Endothelial cell of umbilical vein (primary cell): ENCODE data around the gene H2AZ1. TPM values are rescaled to one million over a fixed set of nuclear protein-coding genes. Genes with fewer than 3 reads are reported as not detected.

Source experiments
- BruUV-seq: library from RNA; stranded (reverse); fragments of 400-500 nt; replicated peaks from 2 replicates; lab custom pipeline; 2021; lab: Mats Ljungman, UMichigan
- CTCF ChIA-PET: fragments of 300-600, 350-600 bp; sonication (Branson Sonifier 250); formaldehyde crosslinking; loops from one replicate; lab custom pipeline; 2021; ENCODE audit warnings: antibody characterized with exemption, inconsistent platforms; lab: Charles Lee
- POLR2A ChIA-PET: fragments of 300-600, 350-600 bp; sonication (Branson Sonifier 250); formaldehyde crosslinking; loops from one replicate; lab custom pipeline; 2021; ENCODE audit warnings: antibody characterized with exemption, inconsistent platforms; lab: Charles Lee
- DNase-seq: peaks from one replicate; pipeline ENCODE4 v3.0.0-alpha.2; 2011; ENCODE audit warnings: low read depth, low spot score
- FAIRE-seq: peaks from 2 replicates; lab custom pipeline; 2011; peaks lifted over from hg19 to GRCh38; lab: Jason Lieb, UNC
- H2AFZ ChIP-seq: 2 replicates; pipeline ENCODE4 v1.6.0; 2012; ENCODE audit warnings: low read depth, low read length, control low read depth, inconsistent platforms
- H3K27ac ChIP-seq: 2 replicates; pipeline ENCODE4 v1.5.1; 2011; ENCODE audit warnings: low read depth, mild to moderate bottlenecking, control low read depth, low read length, moderate library complexity; ENCODE audit not compliant: insufficient read depth
- H3K27me3 ChIP-seq, 2 experiments: 2 replicates each; pipeline versions ENCODE4 v1.6.0 to v1.6.1; 2011; ENCODE audit warnings: low read length in 2 of 2, mixed read lengths in 1 of 2; ENCODE audit not compliant: control insufficient read depth in 2 of 2, insufficient read depth in 2 of 2
- H3K36me3 ChIP-seq, 2 experiments: 2 replicates in 1 of 2; 3 replicates in 1 of 2; pipeline ENCODE4 v1.5.1; 2011; ENCODE audit warnings: low read length in 2 of 2, mild to moderate bottlenecking in 1 of 2, moderate library complexity in 1 of 2; ENCODE audit not compliant: control insufficient read depth in 2 of 2, insufficient read depth in 2 of 2; ENCODE audit errors: extremely low read depth in 1 of 2
- H3K4me1 ChIP-seq: 3 replicates; pipeline ENCODE4 v1.5.1; 2011; ENCODE audit warnings: mild to moderate bottlenecking, low read length; ENCODE audit not compliant: control insufficient read depth, insufficient read depth; ENCODE audit errors: extremely low read depth
- H3K4me2 ChIP-seq: 2 replicates; pipeline ENCODE4 v1.6.1; 2011; ENCODE audit warnings: low read length, control low read depth, mixed read lengths; ENCODE audit not compliant: insufficient read depth
- H3K4me3 ChIP-seq, 3 experiments: fragments of 200-600 bp in 1 of 3; sonication (generic), shearing (Covaris generic) in 1 of 3; replicated peaks in 1 of 3; 2 replicates each; pipeline ENCODE4 v1.5.1; 2011 to 2016; ENCODE audit warnings: control low read depth in 3 of 3, low read length in 3 of 3, mild to moderate bottlenecking in 2 of 3, inconsistent platforms in 1 of 3, low read depth in 1 of 3, moderate library complexity in 1 of 3; ENCODE audit not compliant: insufficient read depth in 1 of 3
- H3K79me2 ChIP-seq: 2 replicates; pipeline ENCODE4 v1.6.0; 2012; ENCODE audit warnings: low read length, inconsistent platforms; ENCODE audit not compliant: control insufficient read depth, insufficient read depth
- H3K9ac ChIP-seq: replicated peaks from 2 replicates; pipeline ENCODE3; 2011; ENCODE audit warnings: low read length, control low read depth; ENCODE audit not compliant: insufficient read depth; ENCODE audit errors: extremely low read depth
- H3K9me1 ChIP-seq: replicated peaks from 3 replicates; pipeline ENCODE4 v1.6.0; 2011; ENCODE audit warnings: mild to moderate bottlenecking, low read length; ENCODE audit not compliant: control insufficient read depth, insufficient read depth; ENCODE audit errors: extremely low read depth
- H3K9me3 ChIP-seq: replicated peaks from 2 replicates; pipeline ENCODE4 v1.5.1; 2012; ENCODE audit warnings: low read length, inconsistent platforms; ENCODE audit not compliant: control insufficient read depth, insufficient read depth
- H4K20me1 ChIP-seq: replicated peaks from 2 replicates; pipeline ENCODE3; 2011; ENCODE audit warnings: mild to moderate bottlenecking, low read length; ENCODE audit not compliant: control insufficient read depth, insufficient read depth; ENCODE audit errors: extremely low read depth
- CTCF ChIP-seq, 2 donors: IDR thresholded peaks; 1 replicate in 1 of 2; 2 replicates in 1 of 2; pipeline ENCODE4 v1.5.1; 2011; ENCODE audit warnings: low read length in 2 of 2, mild to moderate bottlenecking in 2 of 2, moderate library complexity in 2 of 2, control low read depth in 1 of 2, inconsistent platforms in 1 of 2, low read depth in 1 of 2; ENCODE audit not compliant: insufficient read depth in 1 of 2; ENCODE audit errors: extremely low read depth in 1 of 2
- EZH2 ChIP-seq: IDR thresholded peaks from 2 replicates; pipeline ENCODE4 v1.6.1; 2012; ENCODE audit warnings: borderline replicate concordance, low read depth, mild to moderate bottlenecking, moderate library complexity, low read length, inconsistent platforms; ENCODE audit not compliant: severe bottlenecking
- FOS ChIP-seq: IDR thresholded peaks from 2 replicates; pipeline ENCODE4 v1.6.1; 2011; ENCODE audit warnings: mild to moderate bottlenecking, low read length, moderate library complexity, borderline replicate concordance; ENCODE audit not compliant: insufficient read depth
- GATA2 ChIP-seq: IDR thresholded peaks from 2 replicates; pipeline ENCODE4 v1.7.0; 2011; ENCODE audit warnings: low read depth, mild to moderate bottlenecking, moderate library complexity, mixed read lengths, low read length; ENCODE audit not compliant: insufficient read length, insufficient read depth
- JUN ChIP-seq: IDR thresholded peaks from 2 replicates; pipeline ENCODE4 v1.6.1; 2011; ENCODE audit warnings: borderline replicate concordance, low read depth; ENCODE audit not compliant: insufficient read length, insufficient read depth
- MAX ChIP-seq: IDR thresholded peaks from 2 replicates; pipeline ENCODE4 v1.6.1; 2011; ENCODE audit not compliant: insufficient read depth, insufficient read length
- MYC ChIP-seq: IDR thresholded peaks from one replicate; pipeline ENCODE4 v1.6.1; 2011; ENCODE audit warnings: mild to moderate bottlenecking, low read depth, low read length
- POLR2A ChIP-seq: IDR thresholded peaks from 2 replicates; pipeline ENCODE4 v1.6.1; 2012; ENCODE audit warnings: low read depth, mild to moderate bottlenecking, control low read depth, low read length
- POLR2AphosphoS5 ChIP-seq: IDR thresholded peaks from 2 replicates; pipeline ENCODE4 v1.6.1; 2012; ENCODE audit warnings: low read depth, mild to moderate bottlenecking, control low read depth, low read length, moderate library complexity; ENCODE audit not compliant: insufficient read depth
- dilution Hi-C: fragments of 300-500 bp; cut with MboI; formaldehyde crosslinking; loops from one replicate; pipeline ENCODE4 v1.15.0; 2019; ENCODE audit warnings: low sequenced_read_pairs; ENCODE audit not compliant: extremely low pct_ligation_motif_present
- intact Hi-C: fragments of 100-400 bp; cut with micrococcal nuclease; formaldehyde crosslinking; loops from one replicate; pipeline ENCODE4 v1.10.0; 2022
- polyA plus RNA-seq, 4 experiments: library from polyadenylated mRNA; depleted of rRNA in 3 of 4; stranded (reverse) in 3 of 4; unstranded in 1 of 4; fragments of >200 nt; gene quantifications; 2 replicates each; pipeline versions ENCODE4 v1.2.1 to v1.2.3, GENCODE V29; 2011 to 2012; ENCODE audit warnings: missing spikeins in 1 of 4
- total RNA-seq: library from RNA; stranded (reverse); gene quantifications from 2 replicates; pipeline ENCODE4 v1.2.3, GENCODE V29; 2021

Gene H2AZ1
- total and polyA plus RNA-seq, 2 donors (not counting 3 experiments of a cell fraction or from before 2014, with no cell fraction given), result 682 to 715 TPM

- Histone ChIP-seq H3K27ac (no peak overlapping the region), H4K20me1 (no peaks in the 10 kb centered on the region), H3K4me3 (no peak overlapping the region), H3K4me1 (no peaks in the 10 kb centered on the region), H3K9ac (no peak overlapping the region), H3K27me3 (no peaks in the 10 kb centered on the region), H3K36me3 (no peaks in the 10 kb centered on the region), H3K9me1 (no peaks in the 10 kb centered on the region), H3K79me2 (no peaks in the 10 kb centered on the region), H3K9me3 (no peaks in the 10 kb centered on the region), H2AFZ (no peak overlapping the region), H3K4me2 (no peak overlapping the region)
- TF ChIP-seq JUN (no peak), MYC (no peak), CTCF (IDR thresholded peaks at IDR 0.05; ENCODE audit: extremely low read depth in 1 of 2, insufficient read depth in 1 of 2, low read depth in 1 of 2, low read length in 2 of 2) (no peak), GATA2 (no peak), EZH2 (no peak), POLR2A (no peak), FOS (no peak), POLR2AphosphoS5 (no peak), MAX (no peak)
- CTCF ChIA-PET, result no interaction called here
- DNase-seq (no peak), FAIRE-seq (no peak)
- intact Hi-C loops, result no loop called here
- POLR2A ChIA-PET, result no interaction called here
- dilution Hi-C loops, result no loop called here
- BruUV-seq, result no TSS peak
Observed at GRCh38 chr4:99965674-99966350, 15.7 kb upstream of the H2AZ1 start.
